ENCODE results near the gene SLC38A10.

- TF ChIP-seq ZNF350 (CRISPR knock-in tag; IDR thresholded peaks at IDR 0.05; ENCODE audit: borderline replicate concordance, low read depth) (no peak), EZH2 (conservative IDR thresholded peaks at IDR 0.05; ENCODE audit: low read depth, low read length) (no peak), ZNF564 (CRISPR knock-in tag; IDR thresholded peaks at IDR 0.05) (no peak), ZNF143 (CRISPR knock-in tag; IDR thresholded peaks at IDR 0.05) (no peak), PHF8 (CRISPR knock-in tag; IDR thresholded peaks at IDR 0.05) (no peak), RAD21 (CRISPR knock-in tag; IDR thresholded peaks at IDR 0.05) (no peak)
- TF ChIP-seq, protein P1, sequence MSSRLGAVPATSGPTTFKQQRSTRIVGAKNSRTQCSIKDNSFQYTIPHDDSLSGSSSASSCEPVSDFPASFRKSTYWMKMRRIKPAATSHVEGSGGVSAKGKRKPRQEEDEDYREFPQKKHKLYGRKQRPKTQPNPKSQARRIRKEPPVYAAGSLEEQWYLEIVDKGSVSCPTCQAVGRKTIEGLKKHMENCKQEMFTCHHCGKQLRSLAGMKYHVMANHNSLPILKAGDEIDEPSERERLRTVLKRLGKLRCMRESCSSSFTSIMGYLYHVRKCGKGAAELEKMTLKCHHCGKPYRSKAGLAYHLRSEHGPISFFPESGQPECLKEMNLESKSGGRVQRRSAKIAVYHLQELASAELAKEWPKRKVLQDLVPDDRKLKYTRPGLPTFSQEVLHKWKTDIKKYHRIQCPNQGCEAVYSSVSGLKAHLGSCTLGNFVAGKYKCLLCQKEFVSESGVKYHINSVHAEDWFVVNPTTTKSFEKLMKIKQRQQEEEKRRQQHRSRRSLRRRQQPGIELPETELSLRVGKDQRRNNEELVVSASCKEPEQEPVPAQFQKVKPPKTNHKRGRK (CRISPR knock-in tag; IDR thresholded peaks at IDR 0.05) = no peak
- TF ChIP-seq, protein P2, sequence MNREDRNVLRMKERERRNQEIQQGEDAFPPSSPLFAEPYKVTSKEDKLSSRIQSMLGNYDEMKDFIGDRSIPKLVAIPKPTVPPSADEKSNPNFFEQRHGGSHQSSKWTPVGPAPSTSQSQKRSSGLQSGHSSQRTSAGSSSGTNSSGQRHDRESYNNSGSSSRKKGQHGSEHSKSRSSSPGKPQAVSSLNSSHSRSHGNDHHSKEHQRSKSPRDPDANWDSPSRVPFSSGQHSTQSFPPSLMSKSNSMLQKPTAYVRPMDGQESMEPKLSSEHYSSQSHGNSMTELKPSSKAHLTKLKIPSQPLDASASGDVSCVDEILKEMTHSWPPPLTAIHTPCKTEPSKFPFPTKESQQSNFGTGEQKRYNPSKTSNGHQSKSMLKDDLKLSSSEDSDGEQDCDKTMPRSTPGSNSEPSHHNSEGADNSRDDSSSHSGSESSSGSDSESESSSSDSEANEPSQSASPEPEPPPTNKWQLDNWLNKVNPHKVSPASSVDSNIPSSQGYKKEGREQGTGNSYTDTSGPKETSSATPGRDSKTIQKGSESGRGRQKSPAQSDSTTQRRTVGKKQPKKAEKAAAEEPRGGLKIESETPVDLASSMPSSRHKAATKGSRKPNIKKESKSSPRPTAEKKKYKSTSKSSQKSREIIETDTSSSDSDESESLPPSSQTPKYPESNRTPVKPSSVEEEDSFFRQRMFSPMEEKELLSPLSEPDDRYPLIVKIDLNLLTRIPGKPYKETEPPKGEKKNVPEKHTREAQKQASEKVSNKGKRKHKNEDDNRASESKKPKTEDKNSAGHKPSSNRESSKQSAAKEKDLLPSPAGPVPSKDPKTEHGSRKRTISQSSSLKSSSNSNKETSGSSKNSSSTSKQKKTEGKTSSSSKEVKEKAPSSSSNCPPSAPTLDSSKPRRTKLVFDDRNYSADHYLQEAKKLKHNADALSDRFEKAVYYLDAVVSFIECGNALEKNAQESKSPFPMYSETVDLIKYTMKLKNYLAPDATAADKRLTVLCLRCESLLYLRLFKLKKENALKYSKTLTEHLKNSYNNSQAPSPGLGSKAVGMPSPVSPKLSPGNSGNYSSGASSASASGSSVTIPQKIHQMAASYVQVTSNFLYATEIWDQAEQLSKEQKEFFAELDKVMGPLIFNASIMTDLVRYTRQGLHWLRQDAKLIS (CRISPR knock-in tag; IDR thresholded peaks at IDR 0.05) = no peak
Measured at GRCh38 chr17:81204578-81204977, 90.5 kb downstream of the SLC38A10 start.

Measured in HepG2 (cell line).